ENCODE results near the gene GLIS2. TPM values are rescaled to one million over a fixed set of nuclear protein-coding genes. Genes with fewer than 3 reads are reported as not detected.

Gene GLIS2
- total and polyA plus RNA-seq, 10 of the 15 experiments (the other 5 are each of a cell fraction or from before 2014, with no cell fraction given), result 0.03 to 0.64 (median 0.18) TPM; not detected in 4

GRCh38 chr16:4314532-4315185 is 1.2 kb upstream of the GLIS2 start:
- H2AFZ ChIP-seq (ENCODE audit: control insufficient read depth, low read depth, low read length), result peak overlapping the region; percentile 21; the same call in 1 of the 2 replicates
- intact Hi-C loops (cut with micrococcal nuclease; ENCODE audit: unreplicated experiment), result no loop called here
- ATAC-seq (peak; percentile 29), DNase-seq (ENCODE audit: low read depth, low spot score) (no peak), FAIRE-seq (peak; percentile 77)
- SMC1A ChIA-PET (ENCODE audit: uncharacterized antibody, unreplicated experiment), result no interaction called here
- in situ Hi-C loops (cut with MboI), result no loop called here
- H3K27me3 ChIP-seq (replicated peaks in 1 of 2; ENCODE audit: control insufficient read depth in 2 of 2, insufficient read depth in 2 of 2, low read length in 1 of 2), result peaks cover 0 to 6% of the 10 kb centered on the region in 2 experiments; a peak in 1 of 4 replicates
- H3K36me3 ChIP-seq (ENCODE audit: control insufficient read depth in 2 of 2, insufficient read depth in 2 of 2, low read length in 1 of 2), result no peaks in the 10 kb centered on the region
- no peaks in the 10 kb centered on the region for H3K79me2 ChIP-seq (ENCODE audit: control insufficient read depth, insufficient read depth, low read length)
- POLR2A ChIA-PET, result interaction anchor here (1.0 kb wide), 1 partner anchor 69 kb away, joined by 5 read pairs; no protein-coding TSS in a partner anchor
- RAD21 ChIA-PET (ENCODE audit: unreplicated experiment), result interaction anchor here (0.7 to 1.2 kb wide), 3 partner anchors 13 to 61 kb away, joined by 4 to 5 read pairs (median 4); no protein-coding TSS in a partner anchor
- WGBS (ENCODE audit: insufficient coverage, insufficient replicate concordance, low lambda C conversion rate, missing lambda C conversion rate), result 3% methylated on average over 31 of the region's 33 CpGs
- peak overlapping the region; percentile 80 for H3K4me2 ChIP-seq (ENCODE audit: control insufficient read depth, insufficient read depth)
- no TSS peak for BruUV-seq (replicated peaks)
- H4K20me1 ChIP-seq (ENCODE audit: control insufficient read depth, insufficient read depth), result no peaks in the 10 kb centered on the region
- H3K4me3 ChIP-seq, result peak overlapping the region; percentile 52
- CTCF ChIA-PET, result interaction anchor here (0.7 to 1.2 kb wide), 4 partner anchors 8 to 88 kb away, joined by 3 to 5 read pairs (median 3); no protein-coding TSS in a partner anchor
- H3K4me1 ChIP-seq (ENCODE audit: control insufficient read depth, insufficient read depth, low read length), result peaks cover 10% of the 10 kb centered on the region
- no peak overlapping the region for H3K27ac ChIP-seq (ENCODE audit: control insufficient read depth, insufficient read depth)
- no peak overlapping the region for H3K9ac ChIP-seq (ENCODE audit: control insufficient read depth, insufficient read depth, low read length)
- no peaks in the 10 kb centered on the region for H3K9me3 ChIP-seq (replicated peaks; ENCODE audit: control insufficient read depth, insufficient read depth, low read length)
- TF ChIP-seq SMAD1 (IDR thresholded peaks at IDR 0.05; ENCODE audit: low read depth, partially characterized antibody) (no peak), ZNF217 (IDR thresholded peaks at IDR 0.05) (peak; percentile 63; the same call in 1 of the 2 replicates), CHD2 (IDR thresholded peaks at IDR 0.05; ENCODE audit: borderline replicate concordance, low read depth, low read length) (0 out of 2 replicates have a peak, but pooled peaks have one; percentile 26), TCF3 (IDR thresholded peaks at IDR 0.05; ENCODE audit: borderline replicate concordance, insufficient read depth, low read depth, low read length) (0 out of 2 replicates have a peak, but pooled peaks have one; percentile 20), WRNIP1 (IDR thresholded peaks at IDR 0.05; ENCODE audit: borderline replicate concordance, low read depth, low read length) (peak; percentile 93; the same call in 1 of the 2 replicates), ZBTB33 (IDR thresholded peaks at IDR 0.05) (no peak), MTA3 (IDR thresholded peaks at IDR 0.05; ENCODE audit: borderline replicate concordance, low read length) (no peak), LARP7 (IDR thresholded peaks at IDR 0.05) (no peak), BHLHE40 (IDR thresholded peaks at IDR 0.05; ENCODE audit: borderline replicate concordance in 1 of 2, low read depth in 2 of 2, low read length in 1 of 2) (peak; percentile 49 to 69; a peak in 3 of 4 replicates), ZNF207 (IDR thresholded peaks at IDR 0.05; ENCODE audit: borderline replicate concordance) (no peak), TBL1XR1 (IDR thresholded peaks at IDR 0.05; ENCODE audit: low read depth, low read length) (no peak), DPF2 (IDR thresholded peaks at IDR 0.05) (peak; percentile 100), USF1 (IDR thresholded peaks at IDR 0.05; ENCODE audit: borderline replicate concordance, extremely low read length, insufficient read depth, low read depth, low read length) (no peak), NRF1 (conservative IDR thresholded peaks at IDR 0.05; ENCODE audit: low read depth, low read length) (no peak), ZBED1 (IDR thresholded peaks at IDR 0.05; ENCODE audit: borderline replicate concordance) (no peak), ELK1 (IDR thresholded peaks at IDR 0.05; ENCODE audit: low read depth, low read length) (no peak), BMI1 (IDR thresholded peaks at IDR 0.05; ENCODE audit: borderline replicate concordance) (0 out of 2 replicates have a peak, but pooled peaks have one; percentile 34), RAD51 (IDR thresholded peaks at IDR 0.05) (peak; percentile 36; the same call in 1 of the 2 replicates), NFXL1 (IDR thresholded peaks at IDR 0.05; ENCODE audit: borderline replicate concordance) (no peak), RB1 (IDR thresholded peaks at IDR 0.05; ENCODE audit: borderline replicate concordance) (no peak)
